NCI-H1436 (cell line): ENCODE data around the gene SMIM10L1.

Source experiments
- DNase-seq: peaks from one replicate; lab custom pipeline; 2025; lab: John Stamatoyannopoulos, UW

SMIM10L1 gene

GRCh38 chr12:11171145-11171968 is at the start of gene SMIM10L1:
Gene SMIM10L1 (plus strand): TSS chr12:11171194. CDS start chr12:11171357, 163 bp downstream.
- DNase-seq = peak; percentile 92

- DNase-seq = no peak
Observed at GRCh38 chr12:11130382-11130781, 40.6 kb upstream of the SMIM10L1 start.

GRCh38 chr12:11130999-11131398 is 40.0 kb upstream of the SMIM10L1 start:
- DNase-seq = no peak

- no peak for DNase-seq
Observed at GRCh38 chr12:11133162-11133561, 37.8 kb upstream of the SMIM10L1 start.

- DNase-seq = no peak
Observed at GRCh38 chr12:11133816-11134215, 37.2 kb upstream of the SMIM10L1 start.

- no peak for DNase-seq
Observed at GRCh38 chr12:11134305-11134704, 36.7 kb upstream of the SMIM10L1 start, which contains the start of gene TAS2R30. Gene TAS2R30 (minus strand): TSS chr12:11134644. CDS start chr12:11134244, 400 bp downstream.

GRCh38 chr12:11136075-11136474 is 34.9 kb upstream of the SMIM10L1 start:
- DNase-seq = no peak

GRCh38 chr12:11143352-11143751 is 27.6 kb upstream of the SMIM10L1 start:
- DNase-seq = no peak

GRCh38 chr12:11144297-11144696 is 26.7 kb upstream of the SMIM10L1 start:
- no peak for DNase-seq

GRCh38 chr12:11147420-11147819 is 23.6 kb upstream of the SMIM10L1 start:
- no peak for DNase-seq

- no peak for DNase-seq
Observed at GRCh38 chr12:11150832-11151231, 20.2 kb upstream of the SMIM10L1 start.

- no peak for DNase-seq
Observed at GRCh38 chr12:11152725-11153124, 18.3 kb upstream of the SMIM10L1 start.

GRCh38 chr12:11154400-11154925 is 16.5 kb upstream of the SMIM10L1 start:
- no peak for DNase-seq

GRCh38 chr12:11158885-11159444 is 12.0 kb upstream of the SMIM10L1 start:
- DNase-seq = no peak

- DNase-seq = no peak
Observed at GRCh38 chr12:11162502-11162901, 8.5 kb upstream of the SMIM10L1 start.

- DNase-seq = no peak
Observed at GRCh38 chr12:11164384-11164783, 6.6 kb upstream of the SMIM10L1 start.

GRCh38 chr12:11166300-11166699 is 4.7 kb upstream of the SMIM10L1 start:
- no peak for DNase-seq

- DNase-seq = no peak
Observed at GRCh38 chr12:11170810-11171144, 217 bp upstream of the SMIM10L1 start.

GRCh38 chr12:11171969-11172675 is 1.1 kb downstream of the SMIM10L1 start:
- no peak for DNase-seq

GRCh38 chr12:11174022-11174421 is 3.0 kb downstream of the SMIM10L1 start:
- DNase-seq = no peak

GRCh38 chr12:11178250-11178649 is 7.3 kb downstream of the SMIM10L1 start:
- no peak for DNase-seq

GRCh38 chr12:11182529-11182928 is 11.5 kb downstream of the SMIM10L1 start:
- no peak for DNase-seq

- DNase-seq = no peak
Observed at GRCh38 chr12:11183011-11183410, 12.0 kb downstream of the SMIM10L1 start.
